ENCODE data around the gene FGD5. TPM values are rescaled to one million over a fixed set of nuclear protein-coding genes. Genes with fewer than 3 reads are reported as not detected.

Gene FGD5
- total RNA-seq, 4 donors from 2014 or later = 9.1 to 75.0 (median 16.1) TPM

- DNase-seq (ENCODE audit: low spot score) = no peak
- ATAC-seq (ENCODE audit: low FRiP score) = no peak
- TF ChIP-seq, protein P1, sequence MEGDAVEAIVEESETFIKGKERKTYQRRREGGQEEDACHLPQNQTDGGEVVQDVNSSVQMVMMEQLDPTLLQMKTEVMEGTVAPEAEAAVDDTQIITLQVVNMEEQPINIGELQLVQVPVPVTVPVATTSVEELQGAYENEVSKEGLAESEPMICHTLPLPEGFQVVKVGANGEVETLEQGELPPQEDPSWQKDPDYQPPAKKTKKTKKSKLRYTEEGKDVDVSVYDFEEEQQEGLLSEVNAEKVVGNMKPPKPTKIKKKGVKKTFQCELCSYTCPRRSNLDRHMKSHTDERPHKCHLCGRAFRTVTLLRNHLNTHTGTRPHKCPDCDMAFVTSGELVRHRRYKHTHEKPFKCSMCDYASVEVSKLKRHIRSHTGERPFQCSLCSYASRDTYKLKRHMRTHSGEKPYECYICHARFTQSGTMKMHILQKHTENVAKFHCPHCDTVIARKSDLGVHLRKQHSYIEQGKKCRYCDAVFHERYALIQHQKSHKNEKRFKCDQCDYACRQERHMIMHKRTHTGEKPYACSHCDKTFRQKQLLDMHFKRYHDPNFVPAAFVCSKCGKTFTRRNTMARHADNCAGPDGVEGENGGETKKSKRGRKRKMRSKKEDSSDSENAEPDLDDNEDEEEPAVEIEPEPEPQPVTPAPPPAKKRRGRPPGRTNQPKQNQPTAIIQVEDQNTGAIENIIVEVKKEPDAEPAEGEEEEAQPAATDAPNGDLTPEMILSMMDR (IDR thresholded peaks at IDR 0.05) = no peak
These were observed 13.2 kb downstream of the FGD5 start for GRCh38 chr3:14831916-14832450.

DNA sequence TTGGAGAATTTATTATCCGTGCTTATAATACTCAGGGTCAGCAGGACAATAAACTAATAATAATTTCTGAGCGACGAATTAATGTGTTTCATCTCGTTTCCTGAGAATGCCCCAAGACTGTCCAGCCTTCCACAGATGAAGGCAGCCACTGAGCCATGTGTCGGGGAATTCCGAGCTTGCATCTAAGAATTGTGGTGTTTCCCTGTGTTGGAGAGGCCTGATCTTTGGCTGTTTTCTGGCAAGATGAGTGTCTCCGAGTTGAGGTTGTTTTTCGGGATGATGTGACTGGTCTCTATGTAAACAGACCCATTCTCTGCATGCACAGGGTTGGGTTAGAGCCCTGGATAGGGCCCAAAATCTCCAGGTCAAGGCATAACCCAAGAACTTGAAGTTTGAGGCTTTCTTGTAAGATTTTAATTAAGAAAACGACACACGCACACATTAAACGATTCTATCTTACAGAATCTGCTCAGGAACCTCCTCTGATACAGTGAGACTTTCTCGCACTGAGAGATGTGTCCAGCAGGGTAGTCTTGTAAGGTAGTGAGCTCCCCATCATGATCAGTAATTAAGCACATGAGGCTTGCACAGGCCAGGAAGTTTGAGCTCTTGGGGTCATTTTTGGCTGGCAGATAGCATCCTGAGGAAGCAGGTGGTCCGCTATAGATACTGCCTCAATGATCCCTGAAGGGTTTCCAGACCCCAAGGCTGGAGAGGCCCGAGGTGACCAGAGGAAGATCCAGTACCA, 14.4 kb downstream of the FGD5 start:
- TF ChIP-seq, protein P1 (IDR thresholded peaks at IDR 0.05) = no peak
- ATAC-seq (ENCODE audit: low FRiP score) (no peak), DNase-seq (ENCODE audit: low spot score) (no peak)

- TF ChIP-seq, protein P1 (IDR thresholded peaks at IDR 0.05) = no peak
- ATAC-seq (ENCODE audit: low FRiP score) = no peak
- no peak for DNase-seq (ENCODE audit: low spot score)
These were observed 15.4 kb downstream of the FGD5 start for GRCh38 chr3:14834121-14834520.

DNA sequence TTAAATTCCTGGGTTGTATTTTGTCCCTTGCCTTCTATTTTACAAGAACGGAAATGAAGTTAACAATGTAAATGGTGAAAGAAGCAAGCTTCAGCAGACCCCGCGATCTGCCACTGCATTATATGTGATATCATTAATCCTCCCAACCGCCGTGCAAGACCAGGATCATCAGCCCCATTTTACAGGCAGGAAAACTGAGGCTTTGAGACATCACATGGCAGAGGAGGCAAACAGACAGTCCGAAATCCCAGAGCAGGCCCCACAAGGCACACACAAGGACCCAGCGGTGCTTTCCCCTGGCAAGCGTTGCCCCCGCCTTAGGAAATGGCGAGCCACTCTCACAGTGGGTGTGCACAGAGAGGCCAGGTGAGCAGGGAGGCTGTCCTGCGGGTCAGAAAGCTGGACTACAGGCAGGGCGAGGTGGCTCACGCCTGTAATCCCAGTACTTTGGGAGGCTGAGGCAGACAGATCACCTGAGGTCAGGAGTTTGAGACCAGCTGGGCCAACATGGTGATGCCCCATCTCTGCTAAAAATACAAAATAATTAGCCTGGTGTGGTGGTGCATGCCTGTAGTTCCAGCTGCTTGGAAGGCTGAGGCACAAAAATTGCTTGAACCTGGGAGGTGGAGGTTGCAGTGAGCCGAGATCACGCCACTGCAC, 16.2 kb downstream of the FGD5 start:
- DNase-seq (ENCODE audit: low spot score) = no peak
- TF ChIP-seq, protein P1 (IDR thresholded peaks at IDR 0.05) = no peak
- ATAC-seq (ENCODE audit: low FRiP score) = no peak

DNA sequence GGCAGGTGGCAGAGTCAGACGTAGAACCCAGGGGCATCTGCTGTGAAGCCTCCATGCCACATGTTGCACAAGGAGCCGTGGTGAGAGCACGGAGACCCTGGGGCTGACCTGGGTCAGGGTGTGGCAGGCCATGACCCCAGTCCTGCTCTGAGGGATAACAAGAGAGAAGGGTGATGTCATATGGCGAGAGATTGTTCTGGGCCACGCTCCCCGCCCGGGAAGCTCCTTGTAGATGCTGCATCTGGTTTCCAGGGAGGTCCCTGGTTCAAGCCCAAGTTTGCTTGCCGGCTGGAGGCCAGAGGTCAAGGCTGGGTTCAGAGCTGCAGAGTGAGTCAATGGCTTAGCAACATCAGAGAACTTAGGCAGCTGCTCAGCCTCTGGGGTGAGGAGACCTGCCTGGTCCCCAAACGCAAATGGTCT, 17.3 kb downstream of the FGD5 start:
- TF ChIP-seq, protein P1 (IDR thresholded peaks at IDR 0.05) = no peak
- DNase-seq (ENCODE audit: low spot score) (no peak), ATAC-seq (ENCODE audit: low FRiP score) (peak; percentile 42)

GRCh38 chr3:14837186-14837877, 18.6 kb downstream of the FGD5 start:
- ATAC-seq (ENCODE audit: low FRiP score) (no peak), DNase-seq (ENCODE audit: low spot score) (no peak)
- TF ChIP-seq, protein P1 (IDR thresholded peaks at IDR 0.05) = no peak
